DND-41 (cell line): ENCODE data around the gene GSG1L.

Experiments used
- EZH2 ChIP-seq: IDR thresholded peaks from 3 replicates; pipeline ENCODE4 v1.6.1; 2012; ENCODE audit warnings: borderline replicate concordance, low read depth, mild to moderate bottlenecking, moderate library complexity, low read length, inconsistent platforms; ENCODE audit not compliant: severe bottlenecking
- TF ChIP-seq, protein P1 (sequence below): IDR thresholded peaks from 2 replicates; pipeline ENCODE4 v1.5.1; 2012; ENCODE audit warnings: borderline replicate concordance, low read length, moderate library complexity, mild to moderate bottlenecking; ENCODE audit not compliant: poor library complexity, severe bottlenecking; ENCODE audit errors: extremely low read depth

DNA sequence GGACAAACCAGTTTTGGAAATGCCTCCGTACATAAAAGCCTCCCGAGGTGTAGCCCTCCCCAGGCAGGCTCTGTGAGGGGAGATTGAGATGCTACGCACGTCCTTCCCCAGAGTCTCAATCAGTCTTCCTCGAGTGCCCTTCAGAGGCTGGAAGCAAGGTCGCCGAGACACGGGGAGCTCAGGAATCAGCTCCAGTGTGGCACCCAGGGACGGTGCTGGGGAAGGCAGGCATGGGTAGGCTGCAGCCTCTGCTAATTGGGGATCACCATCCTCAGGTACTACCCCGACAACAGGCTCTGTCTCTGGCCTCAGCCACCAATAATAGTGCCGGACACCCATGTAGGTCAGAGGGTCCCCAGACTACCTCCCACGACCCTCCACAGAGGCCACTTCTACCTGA is 28.1 kb upstream of the GSG1L start:
- TF ChIP-seq, protein P1, sequence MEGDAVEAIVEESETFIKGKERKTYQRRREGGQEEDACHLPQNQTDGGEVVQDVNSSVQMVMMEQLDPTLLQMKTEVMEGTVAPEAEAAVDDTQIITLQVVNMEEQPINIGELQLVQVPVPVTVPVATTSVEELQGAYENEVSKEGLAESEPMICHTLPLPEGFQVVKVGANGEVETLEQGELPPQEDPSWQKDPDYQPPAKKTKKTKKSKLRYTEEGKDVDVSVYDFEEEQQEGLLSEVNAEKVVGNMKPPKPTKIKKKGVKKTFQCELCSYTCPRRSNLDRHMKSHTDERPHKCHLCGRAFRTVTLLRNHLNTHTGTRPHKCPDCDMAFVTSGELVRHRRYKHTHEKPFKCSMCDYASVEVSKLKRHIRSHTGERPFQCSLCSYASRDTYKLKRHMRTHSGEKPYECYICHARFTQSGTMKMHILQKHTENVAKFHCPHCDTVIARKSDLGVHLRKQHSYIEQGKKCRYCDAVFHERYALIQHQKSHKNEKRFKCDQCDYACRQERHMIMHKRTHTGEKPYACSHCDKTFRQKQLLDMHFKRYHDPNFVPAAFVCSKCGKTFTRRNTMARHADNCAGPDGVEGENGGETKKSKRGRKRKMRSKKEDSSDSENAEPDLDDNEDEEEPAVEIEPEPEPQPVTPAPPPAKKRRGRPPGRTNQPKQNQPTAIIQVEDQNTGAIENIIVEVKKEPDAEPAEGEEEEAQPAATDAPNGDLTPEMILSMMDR: no peak
- no peak for TF ChIP-seq EZH2
